ENCODE data around the gene BBC3.

BBC3 gene

DNA sequence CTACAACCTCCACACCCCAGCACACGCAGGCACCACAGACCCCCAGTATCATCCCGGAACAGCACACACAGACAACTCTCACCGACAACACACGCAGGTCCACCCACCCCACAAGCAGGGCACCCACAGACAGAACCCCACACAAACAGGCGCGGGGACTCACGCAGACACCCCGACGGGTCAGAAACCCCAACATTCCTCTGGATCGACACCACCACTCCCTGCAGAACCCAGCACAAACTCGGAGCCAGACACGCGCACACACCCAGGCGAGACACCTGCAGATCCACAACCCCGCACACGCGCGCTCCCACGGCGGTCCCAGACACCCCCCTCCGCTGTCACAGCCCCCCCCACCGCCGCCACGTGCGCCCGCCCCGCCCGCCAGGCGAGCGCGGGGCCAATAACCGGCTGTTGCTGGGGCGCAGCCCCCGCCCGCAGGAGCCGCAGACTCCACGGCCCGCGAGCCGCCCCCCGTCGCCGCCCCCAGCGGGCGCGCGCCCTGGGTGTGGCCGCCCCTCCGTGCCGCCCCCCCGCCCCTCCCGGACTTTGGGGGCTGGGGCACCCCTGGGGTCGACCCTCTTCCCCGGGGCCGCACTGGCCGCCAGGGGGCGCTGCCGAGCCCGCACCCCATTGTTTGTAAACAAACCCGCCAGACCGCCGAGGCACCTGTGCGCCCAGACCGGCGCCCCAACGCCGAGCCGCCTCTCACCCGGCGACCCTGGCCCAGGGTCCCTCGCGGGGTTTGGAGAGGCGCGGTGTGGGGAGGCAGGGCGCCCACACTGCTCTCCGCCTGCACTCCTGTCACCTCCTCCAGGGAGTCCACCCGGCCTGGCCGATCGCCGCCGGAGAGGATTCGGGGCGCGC is 712 bp downstream of the BBC3 start:
- DNase-seq, result peak; percentile 76

DNA sequence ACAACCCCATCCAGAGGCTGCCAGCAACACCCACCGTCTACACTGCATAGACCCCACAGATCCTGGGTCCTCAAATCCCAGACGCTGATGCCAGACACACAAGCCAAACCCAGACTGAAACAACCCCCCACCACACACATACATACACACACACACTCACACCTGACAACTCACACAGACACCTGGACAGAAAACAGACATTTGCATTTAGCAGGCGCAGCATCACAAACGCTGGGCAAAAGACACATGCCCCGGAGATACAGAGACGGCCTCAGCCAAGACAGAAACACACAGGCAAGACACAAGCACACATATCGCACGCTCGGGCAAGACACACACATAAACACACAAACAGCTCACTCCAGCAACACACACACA is 1.3 kb downstream of the BBC3 start:
- DNase-seq, result peak; percentile 73

DNA sequence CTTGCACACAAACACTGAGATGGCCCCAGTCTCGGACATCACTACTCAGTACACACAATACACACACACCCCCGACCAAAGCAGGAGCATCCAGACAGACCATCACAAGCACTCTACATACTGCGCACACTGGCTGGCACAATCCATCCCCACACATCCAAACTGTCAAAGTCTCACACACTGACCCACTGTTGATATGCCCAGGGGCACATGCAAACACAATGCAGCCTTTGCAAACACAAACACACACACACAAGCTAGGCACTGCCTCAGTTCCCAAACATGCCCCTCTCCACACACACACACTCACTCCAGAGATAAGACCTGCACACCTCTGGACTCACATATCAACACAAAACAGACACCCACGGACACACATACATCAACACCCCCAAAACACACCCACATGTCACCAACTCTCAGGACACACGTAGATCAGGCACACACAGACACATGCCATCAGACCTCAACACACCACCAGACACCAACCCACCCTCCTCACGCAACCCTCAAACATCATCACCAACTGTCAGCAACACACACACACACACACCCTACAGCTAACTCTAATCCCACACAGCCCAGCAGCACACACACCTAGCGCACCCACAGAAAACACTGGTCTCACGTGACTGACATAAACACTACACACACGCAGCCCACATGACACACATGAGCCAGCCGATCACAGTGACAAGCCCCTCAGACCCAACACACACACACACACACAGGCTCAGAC is 1.9 kb downstream of the BBC3 start:
- DNase-seq, result peak; percentile 76

DNA sequence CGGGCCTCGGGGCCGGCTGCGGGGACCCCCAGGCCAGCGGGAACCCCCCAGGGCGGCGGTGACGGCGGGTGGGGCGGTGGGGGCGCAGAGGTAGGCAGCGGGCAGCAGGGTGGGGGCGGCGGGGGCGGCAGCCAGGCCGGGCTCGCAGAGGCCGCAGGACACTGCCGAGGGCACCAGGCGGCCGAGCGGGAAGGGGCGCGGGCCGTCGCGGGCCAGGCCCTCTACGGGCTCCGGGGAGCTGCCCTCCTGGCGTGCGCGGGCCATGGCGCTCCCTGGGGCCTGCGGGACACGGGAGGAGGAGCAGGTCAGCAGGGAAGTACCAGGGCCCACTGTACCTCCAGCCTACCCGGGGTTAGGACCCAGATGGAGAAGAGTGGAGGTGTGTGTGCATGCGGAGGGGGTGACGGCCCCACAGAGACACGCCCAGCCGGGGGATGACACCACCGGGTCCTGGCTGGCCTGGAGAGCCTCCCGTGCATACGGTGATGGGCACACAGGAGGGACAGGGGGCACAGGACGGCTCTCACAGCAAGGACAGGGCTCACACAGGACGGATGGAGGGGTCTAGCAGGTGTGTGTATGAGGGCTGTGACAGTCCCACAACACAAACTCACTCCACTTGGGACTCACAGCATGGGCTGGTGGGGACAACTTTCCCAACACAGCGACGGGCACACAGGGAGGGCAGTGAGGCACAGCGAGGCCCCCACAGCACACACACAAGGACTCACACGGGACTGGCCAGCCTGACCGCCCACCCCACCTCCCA is 2.6 kb downstream of the BBC3 start:
- DNase-seq, result peak; percentile 87

DNA sequence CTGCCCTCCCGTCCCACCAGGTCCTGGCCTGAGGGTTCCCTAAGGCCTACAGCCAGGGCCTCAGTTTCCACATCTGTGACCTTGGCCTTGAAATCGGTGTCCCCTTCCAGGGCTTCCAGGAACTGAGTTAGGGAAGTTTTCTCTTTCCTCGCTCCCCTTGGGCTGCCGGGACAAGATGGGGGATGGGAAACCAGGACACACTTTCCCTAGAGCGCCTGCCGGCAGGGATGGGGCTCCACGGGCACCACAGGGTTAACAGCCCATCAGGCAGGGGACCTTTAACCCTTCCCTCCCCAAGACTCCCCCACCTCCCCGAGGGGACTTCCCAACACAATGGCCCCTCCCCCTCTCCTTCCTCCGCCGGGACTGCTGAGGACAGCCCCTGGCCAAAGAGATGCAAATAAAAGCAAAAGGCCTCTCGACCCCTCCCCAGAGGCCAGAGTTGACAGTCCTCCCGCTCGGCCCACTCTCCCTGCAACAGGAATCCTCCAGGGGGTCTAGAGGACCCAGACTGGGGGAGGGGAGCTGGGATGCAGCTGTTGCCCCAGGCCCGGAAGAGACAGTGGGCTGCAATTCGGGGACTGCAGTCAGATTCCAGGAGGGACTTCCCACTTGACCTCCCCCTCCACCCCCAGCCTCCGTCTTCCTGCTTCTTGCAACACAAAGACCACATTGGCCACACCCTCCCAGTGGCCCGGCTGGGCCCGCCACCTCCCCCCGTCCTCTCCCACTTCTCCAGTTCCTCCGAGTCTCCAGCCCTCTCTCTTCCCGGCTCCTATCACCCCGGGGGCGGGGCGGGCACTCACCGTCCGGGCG is 3.4 kb downstream of the BBC3 start:
- peak; percentile 98 for DNase-seq

DNA sequence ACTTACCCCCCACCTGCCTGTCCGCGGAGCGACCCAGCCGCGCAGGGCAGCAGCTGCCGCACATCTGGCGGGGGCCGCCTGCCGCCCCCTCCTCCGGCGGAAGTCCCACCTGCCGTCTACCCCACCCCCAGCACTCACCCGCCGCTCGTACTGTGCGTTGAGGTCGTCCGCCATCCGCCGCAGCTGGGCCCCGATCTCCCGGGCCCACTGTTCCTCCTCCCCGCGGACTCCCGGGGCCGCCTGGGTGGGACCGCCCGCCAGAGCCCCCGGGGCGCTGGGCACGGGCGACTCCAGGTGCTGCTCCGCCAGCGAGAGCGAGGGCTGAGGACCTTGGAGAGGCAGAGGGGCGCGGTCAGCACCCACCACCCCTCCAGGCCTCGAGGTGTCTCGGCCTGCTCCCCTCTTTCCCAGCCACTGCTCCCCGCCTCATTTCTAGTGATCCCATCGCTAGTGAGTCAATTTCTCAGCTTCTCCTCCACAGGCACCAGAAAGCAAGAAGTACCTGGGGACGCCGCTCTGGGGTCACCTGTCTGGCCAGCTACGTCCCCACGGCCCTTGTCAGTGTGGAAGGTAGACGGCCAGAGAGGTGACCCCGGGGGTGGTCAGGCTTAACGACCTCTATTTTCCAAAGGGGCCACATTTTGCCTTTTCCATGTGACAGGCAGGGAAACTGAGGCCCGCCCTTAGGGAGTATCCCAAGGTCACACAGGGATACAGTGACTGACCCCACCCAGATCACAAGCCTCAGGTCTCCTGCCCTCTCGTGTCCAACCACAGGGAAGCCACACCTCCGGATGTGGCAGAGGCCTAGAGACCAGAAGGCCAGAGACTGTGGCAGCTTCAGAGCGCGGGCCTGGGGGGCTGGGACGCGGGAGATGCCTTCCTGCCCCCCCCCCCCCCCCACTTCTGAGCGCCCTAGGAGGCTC is 4.3 kb downstream of the BBC3 start:
- peak; percentile 99 for DNase-seq

DNA sequence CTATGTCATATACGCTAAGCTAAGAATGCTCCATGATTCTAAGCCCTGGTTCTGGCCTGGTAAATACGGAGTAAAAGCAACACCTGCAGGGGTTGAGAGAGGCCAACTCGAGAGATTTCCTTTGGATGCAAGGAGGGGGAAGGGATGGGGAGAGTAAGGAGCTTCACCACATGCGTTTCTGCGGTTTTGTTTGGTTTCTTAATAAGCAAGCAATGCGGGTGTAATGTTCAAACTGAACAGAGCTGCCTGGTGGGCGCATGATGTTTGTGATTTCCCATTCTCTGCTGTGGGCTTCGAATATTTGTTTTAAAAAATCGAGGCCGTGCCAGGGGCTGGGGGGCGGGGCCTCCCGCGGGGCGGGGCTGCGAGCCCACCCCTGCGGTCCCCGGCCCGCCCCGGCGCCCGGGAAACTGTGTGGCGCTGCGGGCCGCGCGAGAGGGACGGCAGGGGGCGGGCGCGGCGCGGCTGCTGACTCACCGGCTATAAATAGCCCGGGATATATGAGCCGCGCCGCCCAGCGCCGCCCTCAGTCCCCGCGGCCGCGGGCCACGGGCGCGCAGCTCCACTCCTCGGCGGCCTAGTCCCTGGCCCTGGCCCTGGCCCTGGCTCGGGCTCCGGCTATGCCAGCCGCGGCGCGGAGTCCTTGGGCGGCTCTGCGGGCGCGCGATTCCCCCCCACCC is 5.1 kb downstream of the BBC3 start:
- peak; percentile 97 for DNase-seq

DNA sequence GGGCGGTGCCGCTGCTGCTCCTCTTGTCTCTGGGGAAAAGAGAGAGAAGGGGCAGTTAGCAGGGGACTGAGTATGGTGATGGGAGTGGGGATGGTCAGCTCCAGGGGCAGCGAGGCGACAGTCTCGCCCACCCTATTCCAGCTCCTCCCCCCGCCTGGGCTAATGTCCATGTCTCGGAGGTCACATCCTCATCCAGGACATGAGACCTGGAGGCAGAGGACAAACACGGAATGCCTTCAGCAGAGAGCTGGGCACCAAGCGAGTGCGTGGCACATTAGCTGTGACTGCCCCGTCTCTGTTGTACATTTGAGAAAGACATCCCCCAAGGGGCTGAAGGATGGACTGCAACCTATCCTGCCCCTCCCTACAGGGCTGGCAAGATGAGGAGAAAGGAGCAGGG is 9.1 kb downstream of the BBC3 start:
- DNase-seq, result no peak

DNA sequence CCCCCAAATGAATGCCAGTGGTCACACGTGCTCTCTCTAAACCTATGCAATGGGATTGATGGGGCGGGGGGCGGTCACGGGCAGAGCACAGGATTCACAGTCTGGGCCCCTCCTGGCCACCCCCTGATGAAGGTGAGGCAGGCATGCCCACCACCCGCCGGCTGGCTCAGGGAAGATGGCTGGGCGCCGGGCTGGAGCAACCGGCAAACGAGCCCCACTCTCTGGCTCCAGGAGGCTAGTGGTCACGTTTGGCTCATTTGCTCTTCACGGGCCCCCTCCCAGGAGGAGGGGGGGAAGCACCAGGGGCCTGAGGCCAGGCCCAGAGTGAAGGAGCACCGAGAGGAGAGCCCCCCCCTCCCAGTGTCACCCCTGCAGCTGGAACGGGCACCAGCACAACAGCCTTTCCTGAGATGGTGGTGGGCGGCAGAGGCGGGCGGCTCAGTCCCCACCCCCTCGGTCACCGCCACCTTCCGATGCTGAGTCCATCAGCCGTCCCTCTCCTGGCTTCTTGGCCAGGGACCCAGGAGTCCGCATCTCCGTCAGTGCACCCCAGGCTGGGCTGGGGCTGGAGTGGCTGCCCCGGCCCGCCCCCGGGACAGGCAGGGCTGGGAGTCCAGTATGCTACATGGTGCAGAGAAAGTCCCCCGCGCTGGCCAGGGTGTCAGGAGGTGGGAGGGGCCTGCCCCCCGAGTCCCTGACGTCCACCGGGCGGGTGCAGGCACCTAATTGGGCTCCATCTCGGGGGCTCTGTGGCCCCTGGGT is 9.7 kb downstream of the BBC3 start:
- no peak for DNase-seq

DNA sequence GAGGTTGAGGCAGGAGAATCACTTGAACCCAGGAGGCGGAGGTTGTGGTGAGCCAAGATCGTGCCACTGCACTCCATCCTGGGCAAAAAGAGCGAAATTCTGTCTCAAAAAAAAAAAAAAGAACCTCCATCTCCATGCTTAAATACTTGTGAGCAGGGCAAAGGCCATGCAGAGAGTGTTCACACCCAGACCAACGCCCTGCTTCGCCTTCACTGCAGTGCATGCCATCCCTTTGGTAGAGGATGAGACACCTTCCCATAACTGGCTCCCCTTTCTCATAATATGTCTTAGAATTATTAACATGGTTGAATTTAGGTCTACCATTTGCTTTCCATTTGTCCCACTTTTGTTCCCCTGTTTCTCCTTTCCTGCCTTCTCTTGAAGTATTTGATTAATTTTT is 15.4 kb downstream of the BBC3 start:
- no peak for DNase-seq

DNA sequence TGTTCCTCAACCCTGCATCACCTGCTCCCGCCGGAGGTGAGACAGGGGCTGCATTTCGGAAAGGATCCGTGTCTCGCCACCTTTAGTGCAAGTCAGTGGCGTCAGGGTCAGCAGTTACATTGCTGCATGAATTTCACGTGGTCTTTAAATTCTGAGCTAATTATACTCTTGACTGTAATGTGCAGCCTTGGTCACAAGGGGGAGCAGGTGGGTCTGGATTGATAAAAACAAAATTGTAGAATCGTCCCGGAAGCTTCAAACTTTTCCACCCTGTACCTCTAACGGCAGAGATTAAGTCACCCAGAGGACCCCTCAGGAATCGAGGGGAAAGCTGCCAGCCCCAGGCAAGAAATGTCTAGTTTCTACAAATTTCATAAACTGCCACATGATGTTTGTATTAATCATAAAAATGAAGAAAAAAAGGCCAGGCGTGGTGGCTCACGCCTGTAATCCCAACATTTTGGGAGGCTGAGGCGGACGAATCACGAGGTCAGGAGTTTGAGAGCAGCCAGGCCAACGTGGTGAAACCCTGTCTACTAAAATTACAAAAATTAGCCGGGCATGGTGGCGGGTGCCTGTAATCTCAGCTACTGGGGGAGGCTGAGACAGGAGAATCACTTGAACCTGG is 20.2 kb downstream of the BBC3 start:
- DNase-seq, result peak; percentile 97

DNA sequence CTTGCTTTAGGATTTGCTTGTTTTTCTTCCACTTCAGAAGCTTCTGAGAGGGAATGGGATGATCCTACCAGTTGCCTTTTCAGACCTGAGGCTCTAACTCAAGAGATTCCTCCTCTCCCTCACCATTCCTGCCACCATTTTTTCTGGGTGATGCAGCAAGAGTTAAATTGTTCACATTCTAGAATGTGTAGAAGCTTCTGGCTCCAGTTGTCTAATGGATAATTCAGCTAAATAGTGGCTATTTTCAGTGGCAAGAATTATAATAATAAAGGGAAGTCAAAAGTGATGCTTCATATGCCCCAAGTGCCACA is 20.9 kb downstream of the BBC3 start:
- DNase-seq, result no peak

DNA sequence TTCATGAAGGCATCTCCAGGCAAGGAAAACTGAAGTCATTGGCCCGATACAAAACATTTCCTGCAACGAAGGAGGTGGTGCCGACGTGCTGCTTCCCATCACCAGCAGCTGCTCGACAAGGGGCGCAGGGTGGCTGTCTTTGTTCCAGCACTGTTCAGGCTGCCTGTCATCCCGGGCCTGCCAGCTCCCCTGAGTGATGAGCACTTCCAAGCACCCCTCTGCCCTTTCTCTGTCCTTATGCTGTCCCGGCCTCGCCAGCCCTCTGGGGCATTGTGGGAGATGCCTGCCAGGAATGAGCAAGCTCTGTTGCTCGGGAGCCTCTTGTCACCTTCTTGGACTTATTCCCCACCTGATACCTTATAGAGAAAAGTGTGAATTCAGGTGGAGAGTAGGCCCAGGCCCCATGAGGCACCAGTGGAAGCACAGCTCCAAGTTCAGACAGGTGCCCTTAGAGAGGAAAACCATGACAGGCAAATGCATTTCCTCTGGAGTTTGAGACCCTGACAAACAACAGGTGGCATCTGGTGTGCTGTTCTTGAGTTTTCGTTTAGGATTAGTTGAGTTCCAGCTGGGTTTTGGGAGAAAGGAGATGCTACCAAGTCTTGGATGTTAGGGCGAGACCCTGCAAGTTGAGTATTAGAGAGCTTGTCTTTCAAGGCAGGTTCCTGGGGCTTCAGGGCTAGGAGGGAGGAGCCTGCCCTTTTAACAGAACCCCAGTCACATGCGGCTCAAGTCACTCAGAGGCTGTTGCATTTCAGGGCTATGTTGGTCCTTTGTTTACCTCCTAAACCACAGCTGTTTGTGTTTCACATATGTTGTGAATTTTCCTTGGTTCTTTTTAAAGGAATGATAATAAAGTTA is 21.4 kb downstream of the BBC3 start:
- DNase-seq, result no peak

DNA sequence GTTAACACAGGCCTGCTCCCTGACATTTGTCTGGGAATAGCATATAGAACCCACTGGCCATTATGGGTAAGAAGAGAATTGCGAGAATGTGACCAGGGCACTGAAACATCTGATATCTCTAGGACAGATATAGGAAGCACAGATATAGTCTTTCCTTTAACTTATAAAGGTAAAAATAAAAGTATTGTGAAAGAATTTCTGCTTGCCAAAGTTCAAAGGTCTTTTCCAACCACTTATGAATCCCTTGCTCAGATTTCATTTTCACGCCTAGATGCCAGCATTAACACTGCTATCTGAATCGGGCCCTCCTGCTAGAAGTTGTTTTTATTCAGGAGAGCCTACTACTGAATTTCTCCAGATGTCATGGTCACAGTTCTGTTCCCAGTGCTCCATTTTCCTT is 27.7 kb downstream of the BBC3 start:
- no peak for DNase-seq

DNA sequence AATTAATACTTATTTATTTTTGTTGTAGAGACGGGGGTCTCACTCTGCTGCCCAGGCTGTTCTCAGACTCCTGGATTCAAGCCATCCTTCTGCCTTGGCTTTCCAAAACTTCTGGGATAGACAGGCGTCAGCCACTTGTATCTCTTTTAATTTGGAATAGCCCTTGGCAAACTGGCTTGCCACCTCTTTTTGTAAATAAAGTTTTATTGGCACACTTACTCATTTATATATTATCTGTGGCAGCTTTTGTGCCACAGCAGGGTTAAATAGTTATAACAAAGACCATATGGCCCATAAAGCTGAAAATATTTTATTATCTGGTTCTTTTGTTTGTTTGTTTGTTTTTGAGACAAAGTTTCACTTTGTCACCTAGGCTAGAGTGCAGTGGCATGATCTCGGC is 30.5 kb downstream of the BBC3 start:
- DNase-seq, result no peak

DNA sequence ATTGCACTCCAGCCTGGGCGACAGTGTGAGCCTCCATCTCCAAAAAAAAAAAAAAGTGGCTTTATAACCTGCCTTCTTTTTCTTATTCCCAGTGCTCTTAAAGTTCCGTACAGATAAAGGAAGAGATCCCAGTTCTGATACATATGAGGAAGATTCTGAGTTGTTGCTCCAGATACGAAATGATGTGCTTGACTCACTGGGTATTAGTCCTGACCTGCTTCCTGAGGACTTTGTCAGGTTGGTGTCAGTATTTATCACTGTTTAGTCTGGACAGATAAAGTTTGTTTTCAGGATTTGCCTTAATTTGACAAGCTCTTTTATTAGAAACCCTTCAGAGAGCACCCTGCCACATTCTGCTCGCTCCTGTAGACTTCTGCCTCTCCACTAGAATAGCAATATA is 33.9 kb downstream of the BBC3 start:
- DNase-seq, result no peak

DNA sequence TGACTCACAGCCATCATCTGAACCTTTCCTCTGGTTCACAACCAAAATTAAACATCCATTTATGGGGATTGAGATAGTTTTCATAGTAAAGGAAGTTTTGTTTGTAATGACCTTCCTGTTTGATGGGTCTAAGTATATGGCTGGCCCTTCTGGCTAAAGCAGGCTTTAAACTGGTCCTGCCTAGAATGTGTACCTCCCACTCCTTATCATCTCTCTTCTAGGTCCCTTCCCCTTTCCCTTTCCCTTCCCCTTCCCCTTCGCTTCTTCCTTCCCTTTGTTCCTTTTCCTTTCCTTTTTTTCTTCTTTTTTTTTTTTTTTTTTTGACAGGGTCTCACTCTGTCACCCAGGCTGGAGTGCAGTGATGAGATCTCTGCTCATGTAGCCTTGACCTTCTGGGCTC is 35.6 kb downstream of the BBC3 start:
- peak; percentile 23 for DNase-seq

DNA sequence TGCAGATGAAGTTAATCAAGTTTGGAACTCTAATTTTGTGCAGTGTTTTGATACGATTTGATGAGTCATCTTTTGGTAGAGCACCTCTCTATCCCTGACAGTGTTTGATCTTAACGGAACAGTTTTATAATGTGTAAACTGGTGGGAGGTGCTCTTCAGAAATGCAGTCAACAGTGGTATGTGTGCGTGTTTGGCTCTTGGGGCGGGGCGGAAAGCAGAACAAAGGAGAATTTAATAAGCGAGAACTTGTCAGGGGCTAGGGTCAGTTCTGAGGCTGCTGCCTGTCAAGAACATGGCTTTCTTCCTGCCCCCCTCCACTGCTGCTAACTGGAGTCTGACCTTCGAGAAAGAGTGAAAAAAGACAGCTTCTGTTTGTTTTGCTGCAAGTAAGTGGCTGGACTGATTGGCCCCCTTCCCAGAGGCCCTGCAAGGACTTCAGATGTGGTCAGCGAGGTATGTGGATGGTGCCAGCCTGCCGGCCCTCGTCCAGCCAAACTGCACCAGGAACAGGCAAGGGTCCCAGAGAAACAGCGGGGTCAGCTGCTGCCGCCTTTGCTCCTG is 40.8 kb downstream of the BBC3 start:
- no peak for DNase-seq

All from OCI-M1 (cell line).